EH (cell line): ENCODE results near the gene PRRC2A.

Source experiments
- DNase-seq: peaks from one replicate; pipeline ENCODE4 v3.0.0-alpha.2; 2015; ENCODE audit warnings: low read depth

Gene PRRC2A

DNA sequence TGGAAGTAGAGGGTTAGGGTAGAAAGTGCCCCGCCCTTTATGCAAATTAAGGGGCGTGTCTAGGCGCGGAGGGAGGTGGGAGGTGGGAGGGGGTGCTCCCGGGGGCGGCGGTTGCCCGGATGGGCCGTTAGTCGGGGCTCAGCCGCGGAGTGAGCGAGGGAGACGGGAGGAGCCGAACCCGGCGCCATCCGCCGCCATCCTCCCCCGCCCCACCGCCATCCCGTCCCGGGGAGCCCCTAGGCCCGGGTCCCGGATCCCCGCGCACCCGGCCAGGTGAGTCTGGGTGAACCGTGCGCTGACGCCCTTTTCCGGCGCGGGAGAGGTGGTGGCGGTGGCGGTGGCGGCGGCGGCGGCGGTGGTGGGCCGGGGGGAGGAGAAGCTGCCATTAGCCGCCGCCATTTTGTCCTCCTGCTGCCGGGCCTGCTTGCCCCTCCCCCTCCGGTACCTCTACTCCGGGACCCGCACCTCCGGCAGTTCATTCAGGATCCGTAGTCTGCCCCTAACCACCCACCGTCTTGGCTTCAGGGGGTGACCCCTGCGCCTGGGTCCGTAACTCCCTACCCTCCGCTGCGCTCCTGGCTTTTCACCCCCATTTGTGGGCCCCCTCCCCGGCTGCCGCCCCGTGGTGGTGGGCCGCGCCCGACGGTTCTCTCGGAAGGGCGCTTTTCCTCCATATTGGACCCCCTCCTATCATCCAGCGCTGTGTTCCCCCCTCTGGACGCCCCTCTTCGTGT is at the start of gene PRRC2A:
PRRC2A (plus strand) TSS at position 130 of the 734 bp plus-strand sequence. CDS start 2,075 bp downstream, outside the sequence.
- no peak for DNase-seq

DNA sequence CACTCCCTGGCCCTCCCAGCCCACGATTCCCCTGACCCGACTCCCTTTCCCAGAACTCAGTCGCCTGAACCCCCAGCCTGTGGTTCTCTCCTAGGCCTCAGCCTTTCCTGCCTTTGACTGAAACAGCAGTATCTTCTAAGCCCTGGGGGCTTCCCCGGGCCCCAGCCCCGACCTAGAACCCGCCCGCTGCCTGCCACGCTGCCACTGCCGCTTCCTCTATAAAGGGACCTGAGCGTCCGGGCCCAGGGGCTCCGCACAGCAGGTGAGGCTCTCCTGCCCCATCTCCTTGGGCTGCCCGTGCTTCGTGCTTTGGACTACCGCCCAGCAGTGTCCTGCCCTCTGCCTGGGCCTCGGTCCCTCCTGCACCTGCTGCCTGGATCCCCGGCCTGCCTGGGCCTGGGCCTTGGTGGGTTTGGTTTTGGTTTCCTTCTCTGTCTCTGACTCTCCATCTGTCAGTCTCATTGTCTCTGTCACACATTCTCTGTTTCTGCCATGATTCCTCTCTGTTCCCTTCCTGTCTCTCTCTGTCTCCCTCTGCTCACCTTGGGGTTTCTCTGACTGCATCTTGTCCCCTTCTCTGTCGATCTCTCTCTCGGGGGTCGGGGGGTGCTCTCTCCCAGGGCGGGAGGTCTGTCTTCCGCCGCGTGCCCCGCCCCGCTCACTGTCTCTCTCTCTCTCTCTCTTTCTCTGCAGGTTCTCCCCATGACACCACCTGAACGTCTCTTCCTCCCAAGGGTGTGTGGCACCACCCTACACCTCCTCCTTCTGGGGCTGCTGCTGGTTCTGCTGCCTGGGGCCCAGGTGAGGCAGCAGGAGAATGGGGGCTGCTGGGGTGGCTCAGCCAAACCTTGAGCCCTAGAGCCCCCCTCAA is 48.2 kb upstream of the PRRC2A start, which contains the start of gene LTA:
LTA (plus strand) TSS at position 249 of the 871 bp plus-strand sequence; CDS start at position 703, 454 bp downstream.
- no peak for DNase-seq

DNA sequence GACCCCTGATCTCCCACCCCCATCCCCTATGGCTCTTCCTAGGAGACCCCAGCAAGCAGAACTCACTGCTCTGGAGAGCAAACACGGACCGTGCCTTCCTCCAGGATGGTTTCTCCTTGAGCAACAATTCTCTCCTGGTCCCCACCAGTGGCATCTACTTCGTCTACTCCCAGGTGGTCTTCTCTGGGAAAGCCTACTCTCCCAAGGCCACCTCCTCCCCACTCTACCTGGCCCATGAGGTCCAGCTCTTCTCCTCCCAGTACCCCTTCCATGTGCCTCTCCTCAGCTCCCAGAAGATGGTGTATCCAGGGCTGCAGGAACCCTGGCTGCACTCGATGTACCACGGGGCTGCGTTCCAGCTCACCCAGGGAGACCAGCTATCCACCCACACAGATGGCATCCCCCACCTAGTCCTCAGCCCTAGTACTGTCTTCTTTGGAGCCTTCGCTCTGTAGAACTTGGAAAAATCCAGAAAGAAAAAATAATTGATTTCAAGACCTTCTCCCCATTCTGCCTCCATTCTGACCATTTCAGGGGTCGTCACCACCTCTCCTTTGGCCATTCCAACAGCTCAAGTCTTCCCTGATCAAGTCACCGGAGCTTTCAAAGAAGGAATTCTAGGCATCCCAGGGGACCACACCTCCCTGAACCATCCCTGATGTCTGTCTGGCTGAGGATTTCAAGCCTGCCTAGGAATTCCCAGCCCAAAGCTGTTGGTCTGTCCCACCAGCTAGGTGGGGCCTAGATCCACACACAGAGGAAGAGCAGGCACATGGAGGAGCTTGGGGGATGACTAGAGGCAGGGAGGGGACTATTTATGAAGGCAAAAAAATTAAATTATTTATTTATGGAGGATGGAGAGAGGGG is 47.0 kb upstream of the PRRC2A start:
- no peak for DNase-seq

DNA sequence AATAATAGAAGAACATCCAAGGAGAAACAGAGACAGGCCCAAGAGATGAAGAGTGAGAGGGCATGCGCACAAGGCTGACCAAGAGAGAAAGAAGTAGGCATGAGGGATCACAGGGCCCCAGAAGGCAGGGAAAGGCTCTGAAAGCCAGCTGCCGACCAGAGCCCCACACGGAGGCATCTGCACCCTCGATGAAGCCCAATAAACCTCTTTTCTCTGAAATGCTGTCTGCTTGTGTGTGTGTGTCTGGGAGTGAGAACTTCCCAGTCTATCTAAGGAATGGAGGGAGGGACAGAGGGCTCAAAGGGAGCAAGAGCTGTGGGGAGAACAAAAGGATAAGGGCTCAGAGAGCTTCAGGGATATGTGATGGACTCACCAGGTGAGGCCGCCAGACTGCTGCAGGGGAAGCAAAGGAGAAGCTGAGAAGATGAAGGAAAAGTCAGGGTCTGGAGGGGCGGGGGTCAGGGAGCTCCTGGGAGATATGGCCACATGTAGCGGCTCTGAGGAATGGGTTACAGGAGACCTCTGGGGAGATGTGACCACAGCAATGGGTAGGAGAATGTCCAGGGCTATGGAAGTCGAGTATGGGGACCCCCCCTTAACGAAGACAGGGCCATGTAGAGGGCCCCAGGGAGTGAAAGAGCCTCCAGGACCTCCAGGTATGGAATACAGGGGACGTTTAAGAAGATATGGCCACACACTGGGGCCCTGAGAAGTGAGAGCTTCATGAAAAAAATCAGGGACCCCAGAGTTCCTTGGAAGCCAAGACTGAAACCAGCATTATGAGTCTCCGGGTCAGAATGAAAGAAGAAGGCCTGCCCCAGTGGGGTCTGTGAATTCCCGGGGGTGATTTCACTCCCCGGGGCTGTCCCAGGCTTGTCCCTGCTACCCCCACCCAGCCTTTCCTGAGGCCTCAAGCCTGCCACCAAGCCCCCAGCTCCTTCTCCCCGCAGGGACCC is 46.1 kb upstream of the PRRC2A start:
- no peak for DNase-seq

DNA sequence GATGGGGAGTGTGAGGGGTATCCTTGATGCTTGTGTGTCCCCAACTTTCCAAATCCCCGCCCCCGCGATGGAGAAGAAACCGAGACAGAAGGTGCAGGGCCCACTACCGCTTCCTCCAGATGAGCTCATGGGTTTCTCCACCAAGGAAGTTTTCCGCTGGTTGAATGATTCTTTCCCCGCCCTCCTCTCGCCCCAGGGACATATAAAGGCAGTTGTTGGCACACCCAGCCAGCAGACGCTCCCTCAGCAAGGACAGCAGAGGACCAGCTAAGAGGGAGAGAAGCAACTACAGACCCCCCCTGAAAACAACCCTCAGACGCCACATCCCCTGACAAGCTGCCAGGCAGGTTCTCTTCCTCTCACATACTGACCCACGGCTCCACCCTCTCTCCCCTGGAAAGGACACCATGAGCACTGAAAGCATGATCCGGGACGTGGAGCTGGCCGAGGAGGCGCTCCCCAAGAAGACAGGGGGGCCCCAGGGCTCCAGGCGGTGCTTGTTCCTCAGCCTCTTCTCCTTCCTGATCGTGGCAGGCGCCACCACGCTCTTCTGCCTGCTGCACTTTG is 45.1 kb upstream of the PRRC2A start, which contains the start of gene TNF:
TNF (plus strand) TSS at position 231 of the 567 bp plus-strand sequence; CDS start at position 408, 177 bp downstream.
- DNase-seq = no peak

DNA sequence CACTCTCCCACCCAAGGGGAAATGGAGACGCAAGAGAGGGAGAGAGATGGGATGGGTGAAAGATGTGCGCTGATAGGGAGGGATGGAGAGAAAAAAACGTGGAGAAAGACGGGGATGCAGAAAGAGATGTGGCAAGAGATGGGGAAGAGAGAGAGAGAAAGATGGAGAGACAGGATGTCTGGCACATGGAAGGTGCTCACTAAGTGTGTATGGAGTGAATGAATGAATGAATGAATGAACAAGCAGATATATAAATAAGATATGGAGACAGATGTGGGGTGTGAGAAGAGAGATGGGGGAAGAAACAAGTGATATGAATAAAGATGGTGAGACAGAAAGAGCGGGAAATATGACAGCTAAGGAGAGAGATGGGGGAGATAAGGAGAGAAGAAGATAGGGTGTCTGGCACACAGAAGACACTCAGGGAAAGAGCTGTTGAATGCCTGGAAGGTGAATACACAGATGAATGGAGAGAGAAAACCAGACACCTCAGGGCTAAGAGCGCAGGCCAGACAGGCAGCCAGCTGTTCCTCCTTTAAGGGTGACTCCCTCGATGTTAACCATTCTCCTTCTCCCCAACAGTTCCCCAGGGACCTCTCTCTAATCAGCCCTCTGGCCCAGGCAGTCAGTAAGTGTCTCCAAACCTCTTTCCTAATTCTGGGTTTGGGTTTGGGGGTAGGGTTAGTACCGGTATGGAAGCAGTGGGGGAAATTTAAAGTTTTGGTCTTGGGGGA is 44.4 kb upstream of the PRRC2A start:
- no peak for DNase-seq

DNA sequence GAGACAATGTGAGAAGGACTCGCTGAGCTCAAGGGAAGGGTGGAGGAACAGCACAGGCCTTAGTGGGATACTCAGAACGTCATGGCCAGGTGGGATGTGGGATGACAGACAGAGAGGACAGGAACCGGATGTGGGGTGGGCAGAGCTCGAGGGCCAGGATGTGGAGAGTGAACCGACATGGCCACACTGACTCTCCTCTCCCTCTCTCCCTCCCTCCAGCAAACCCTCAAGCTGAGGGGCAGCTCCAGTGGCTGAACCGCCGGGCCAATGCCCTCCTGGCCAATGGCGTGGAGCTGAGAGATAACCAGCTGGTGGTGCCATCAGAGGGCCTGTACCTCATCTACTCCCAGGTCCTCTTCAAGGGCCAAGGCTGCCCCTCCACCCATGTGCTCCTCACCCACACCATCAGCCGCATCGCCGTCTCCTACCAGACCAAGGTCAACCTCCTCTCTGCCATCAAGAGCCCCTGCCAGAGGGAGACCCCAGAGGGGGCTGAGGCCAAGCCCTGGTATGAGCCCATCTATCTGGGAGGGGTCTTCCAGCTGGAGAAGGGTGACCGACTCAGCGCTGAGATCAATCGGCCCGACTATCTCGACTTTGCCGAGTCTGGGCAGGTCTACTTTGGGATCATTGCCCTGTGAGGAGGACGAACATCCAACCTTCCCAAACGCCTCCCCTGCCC is 43.5 kb upstream of the PRRC2A start:
- no peak for DNase-seq

DNA sequence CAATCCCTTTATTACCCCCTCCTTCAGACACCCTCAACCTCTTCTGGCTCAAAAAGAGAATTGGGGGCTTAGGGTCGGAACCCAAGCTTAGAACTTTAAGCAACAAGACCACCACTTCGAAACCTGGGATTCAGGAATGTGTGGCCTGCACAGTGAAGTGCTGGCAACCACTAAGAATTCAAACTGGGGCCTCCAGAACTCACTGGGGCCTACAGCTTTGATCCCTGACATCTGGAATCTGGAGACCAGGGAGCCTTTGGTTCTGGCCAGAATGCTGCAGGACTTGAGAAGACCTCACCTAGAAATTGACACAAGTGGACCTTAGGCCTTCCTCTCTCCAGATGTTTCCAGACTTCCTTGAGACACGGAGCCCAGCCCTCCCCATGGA is 42.9 kb upstream of the PRRC2A start:
- DNase-seq = no peak

DNA sequence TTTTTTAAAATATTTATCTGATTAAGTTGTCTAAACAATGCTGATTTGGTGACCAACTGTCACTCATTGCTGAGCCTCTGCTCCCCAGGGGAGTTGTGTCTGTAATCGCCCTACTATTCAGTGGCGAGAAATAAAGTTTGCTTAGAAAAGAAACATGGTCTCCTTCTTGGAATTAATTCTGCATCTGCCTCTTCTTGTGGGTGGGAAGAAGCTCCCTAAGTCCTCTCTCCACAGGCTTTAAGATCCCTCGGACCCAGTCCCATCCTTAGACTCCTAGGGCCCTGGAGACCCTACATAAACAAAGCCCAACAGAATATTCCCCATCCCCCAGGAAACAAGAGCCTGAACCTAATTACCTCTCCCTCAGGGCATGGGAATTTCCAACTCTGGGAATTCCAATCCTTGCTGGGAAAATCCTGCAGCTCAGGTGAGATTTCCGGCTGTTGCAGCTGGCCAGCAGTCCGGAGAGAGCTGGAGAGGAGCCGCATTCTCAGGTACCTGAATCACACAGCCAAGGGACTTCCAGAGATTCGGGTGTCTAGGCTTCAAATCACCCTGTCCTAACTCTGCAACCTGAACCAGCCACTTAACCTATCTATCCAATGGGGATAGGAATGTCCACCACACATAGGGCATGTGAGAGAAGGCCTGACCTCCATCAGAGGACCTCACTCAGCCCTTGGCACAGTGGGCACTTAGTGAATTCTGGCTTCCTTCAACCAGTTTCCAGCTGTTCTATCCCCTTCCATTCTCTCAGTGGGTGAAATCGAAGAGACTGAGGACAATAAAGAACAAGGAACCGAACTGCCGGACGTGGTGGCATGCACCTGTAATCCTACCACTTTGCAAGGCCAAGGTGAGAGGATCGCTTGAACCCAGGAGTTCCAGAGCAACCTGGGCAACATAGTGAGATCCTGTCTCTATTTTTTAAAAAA is 42.1 kb upstream of the PRRC2A start:
- DNase-seq = no peak

DNA sequence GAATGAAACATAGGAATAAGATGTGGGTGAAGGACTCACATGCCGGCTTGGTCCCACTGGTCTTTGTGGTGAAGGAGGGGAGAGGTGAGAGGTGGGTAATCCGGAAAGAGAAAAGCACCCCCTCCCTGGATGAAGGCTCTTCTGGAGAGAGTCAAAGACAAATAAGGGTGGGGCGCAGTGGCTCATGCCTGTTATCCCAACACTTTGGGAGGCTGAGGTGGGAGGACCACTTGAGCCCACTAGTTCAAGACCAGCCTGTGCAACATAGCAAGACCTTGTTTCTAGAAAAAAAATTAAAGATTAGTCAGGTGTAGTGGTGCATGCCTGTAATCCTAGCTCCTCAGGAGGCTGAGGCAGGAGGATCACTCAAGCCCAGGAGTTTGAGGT is 41.4 kb upstream of the PRRC2A start:
- DNase-seq = no peak

DNA sequence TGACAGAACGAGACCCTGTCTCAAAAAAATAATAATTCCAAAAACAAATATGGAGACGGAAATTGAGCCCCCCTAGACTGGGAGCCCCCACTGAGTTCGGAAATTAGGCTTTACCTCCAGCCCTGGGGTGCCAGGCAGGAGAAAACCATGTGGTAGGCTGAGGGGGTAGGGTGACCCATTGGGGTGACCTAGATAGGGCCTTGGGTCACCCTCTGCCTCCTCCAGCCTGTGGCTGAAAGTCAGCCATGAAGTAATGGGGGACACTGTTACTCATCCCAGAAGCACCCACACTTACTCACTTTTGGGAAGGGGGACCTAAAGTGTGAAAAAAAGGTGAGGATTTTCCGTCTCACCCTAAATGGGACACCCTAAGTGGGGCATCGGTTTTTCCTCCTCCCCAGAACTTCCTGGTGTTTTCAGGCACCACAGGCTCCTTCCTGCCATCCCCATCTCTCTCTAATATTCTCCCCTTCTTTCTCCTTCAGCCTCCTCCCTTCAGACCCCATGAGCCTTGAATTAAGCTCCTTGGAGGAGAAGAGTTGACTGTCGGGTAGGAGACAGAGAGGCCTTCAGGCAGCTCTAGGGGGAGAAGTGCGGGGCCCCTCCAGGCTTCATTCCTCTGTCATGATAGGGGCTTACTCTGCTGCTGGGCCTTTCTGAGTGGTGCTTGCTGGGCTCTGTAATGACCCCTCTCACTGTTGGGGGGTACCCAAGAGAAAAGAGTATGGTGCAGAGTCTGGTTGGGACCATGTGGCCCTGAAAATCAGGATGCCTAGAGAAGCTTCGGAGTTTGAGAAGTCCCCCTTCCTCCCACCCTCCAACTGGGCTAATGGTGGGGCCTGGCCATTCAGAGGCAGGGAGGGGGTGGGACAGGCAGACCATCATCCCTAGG is 40.7 kb upstream of the PRRC2A start:
- DNase-seq = no peak

DNA sequence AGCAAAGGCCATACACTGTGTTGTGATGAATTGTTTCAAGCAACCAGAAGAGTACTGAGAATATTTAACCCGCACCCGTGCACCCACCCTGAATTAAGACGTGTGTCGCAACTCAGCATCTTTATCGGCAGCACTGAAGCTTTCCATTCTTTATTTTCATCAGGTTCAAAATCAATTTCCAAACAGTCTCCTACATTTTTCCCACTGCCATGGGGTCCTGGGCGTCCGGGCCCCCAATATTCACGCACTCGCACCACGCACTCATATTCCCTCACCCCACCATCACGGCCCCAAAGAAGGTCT is 40.1 kb upstream of the PRRC2A start:
- no peak for DNase-seq

DNA sequence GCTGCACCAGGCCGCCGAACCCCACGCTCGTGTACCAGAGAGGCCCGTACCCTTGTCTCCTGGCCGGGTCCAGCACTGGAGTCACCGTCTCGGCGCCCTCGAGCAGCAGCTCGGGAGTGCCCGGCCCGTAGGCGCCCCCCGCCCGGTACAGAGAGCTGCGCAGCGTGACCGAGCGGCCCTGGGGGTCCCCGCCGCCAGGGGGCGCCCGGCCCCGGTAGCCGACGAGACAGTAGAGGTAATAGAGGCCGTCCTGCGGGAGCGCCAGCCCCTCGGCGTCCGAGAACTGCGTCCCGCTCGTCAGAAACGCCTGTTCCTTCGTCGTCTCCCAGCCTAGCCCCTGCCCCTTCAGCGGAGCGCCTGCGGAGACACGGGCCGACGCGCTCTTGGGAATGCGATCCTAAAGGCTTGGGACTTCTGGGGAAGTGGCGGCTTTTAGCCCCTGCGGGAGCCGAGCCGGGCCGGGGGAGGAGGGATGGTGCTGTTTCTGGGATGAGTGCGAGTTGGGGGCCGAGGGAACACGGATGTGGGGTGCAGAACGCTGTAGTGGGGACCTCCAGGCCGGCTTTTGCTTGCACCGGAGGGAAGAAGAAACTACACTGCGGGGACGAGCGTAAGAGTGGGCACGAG is 39.6 kb upstream of the PRRC2A start:
- DNase-seq = peak; percentile 85

DNA sequence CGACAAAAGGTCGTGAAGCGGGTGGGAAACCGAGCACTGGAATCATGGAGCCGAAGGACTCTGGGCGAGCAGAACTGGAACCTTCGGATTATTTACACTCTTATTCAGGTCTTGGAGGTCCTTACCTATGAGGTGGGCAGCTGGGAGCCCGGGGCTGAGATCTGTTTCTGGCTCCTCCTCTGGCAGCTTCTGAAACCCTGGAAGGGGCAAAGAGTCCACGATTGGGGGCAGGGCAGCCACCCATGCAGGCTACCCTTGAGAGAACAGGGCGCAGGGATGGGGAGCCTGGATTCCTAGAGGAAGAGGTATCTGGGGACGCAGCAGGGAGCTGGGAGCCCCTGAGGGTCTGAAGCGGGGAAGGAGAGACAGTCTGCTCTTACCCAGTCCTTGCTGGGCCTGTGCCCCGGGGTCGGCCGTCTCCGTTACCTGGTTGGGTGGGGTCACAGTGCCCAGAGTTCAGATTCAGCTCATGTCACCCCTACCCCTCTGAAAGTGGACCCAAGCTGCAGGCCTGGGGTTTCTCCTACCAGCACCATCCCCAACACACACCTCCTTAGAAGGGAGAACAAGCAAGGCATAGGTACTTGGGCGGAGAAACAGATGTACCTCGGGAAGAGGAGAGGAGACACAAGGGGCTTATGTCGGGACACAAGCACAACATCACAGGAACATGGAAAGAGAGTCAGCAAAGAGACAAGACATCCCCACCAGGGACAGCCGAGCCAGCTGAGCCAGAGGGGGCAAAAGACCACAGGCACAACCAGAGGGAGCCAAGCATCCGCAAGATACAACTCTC is 38.9 kb upstream of the PRRC2A start:
- no peak for DNase-seq

DNA sequence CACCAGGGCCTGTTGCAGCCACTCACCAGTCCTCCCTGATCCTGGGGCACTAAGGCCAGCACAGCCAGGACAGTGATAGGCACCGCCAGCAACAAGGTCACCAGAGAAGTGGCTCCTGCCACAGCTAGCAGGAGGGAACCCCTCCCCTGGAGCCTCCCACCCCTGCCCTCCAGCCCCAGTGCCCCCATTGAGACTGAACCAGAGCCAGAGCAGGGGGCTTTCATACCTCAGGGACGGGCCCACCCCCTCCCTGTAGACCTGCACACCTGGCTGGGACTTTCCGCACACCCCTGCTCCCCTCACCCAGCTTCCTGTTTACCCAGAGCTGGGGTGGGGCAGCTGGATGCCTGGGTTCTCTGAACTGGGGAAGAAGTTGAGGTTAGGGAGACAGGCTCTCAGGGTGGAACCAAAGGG is 38.3 kb upstream of the PRRC2A start, which contains the start of gene LTB:
LTB (minus strand) TSS at position 195 of the 414 bp plus-strand sequence; CDS start at position 188, 7 bp downstream.
- no peak for DNase-seq

DNA sequence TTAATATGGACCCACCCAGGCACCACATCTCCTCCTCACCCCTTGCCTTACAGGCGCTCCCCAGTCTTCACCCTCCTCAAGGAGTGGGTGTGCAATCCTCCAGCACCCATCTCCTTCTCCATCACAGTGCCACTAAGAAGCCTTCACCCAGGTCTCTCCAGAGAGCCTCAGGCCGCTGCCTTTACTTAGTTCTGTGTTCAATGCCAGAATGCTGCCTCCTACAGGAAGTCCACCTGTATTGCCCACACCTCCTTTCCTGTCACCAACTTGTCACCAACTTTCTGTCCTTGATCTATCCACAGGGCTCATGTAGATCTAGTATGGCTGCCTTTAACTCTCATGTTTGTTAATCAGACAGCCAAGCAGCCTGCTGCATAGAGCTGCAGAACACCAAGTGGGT is 35.0 kb upstream of the PRRC2A start:
- DNase-seq = peak; percentile 27
